NOMO-1 (cell line): ENCODE results near the gene FAM181A.

Experiments
- DNase-seq, 2 experiments: peaks; one replicate each; lab custom pipeline; 2025; ENCODE audit not compliant: unreplicated experiment in 2 of 2; lab: John Stamatoyannopoulos, UW

The FAM181A gene

DNA sequence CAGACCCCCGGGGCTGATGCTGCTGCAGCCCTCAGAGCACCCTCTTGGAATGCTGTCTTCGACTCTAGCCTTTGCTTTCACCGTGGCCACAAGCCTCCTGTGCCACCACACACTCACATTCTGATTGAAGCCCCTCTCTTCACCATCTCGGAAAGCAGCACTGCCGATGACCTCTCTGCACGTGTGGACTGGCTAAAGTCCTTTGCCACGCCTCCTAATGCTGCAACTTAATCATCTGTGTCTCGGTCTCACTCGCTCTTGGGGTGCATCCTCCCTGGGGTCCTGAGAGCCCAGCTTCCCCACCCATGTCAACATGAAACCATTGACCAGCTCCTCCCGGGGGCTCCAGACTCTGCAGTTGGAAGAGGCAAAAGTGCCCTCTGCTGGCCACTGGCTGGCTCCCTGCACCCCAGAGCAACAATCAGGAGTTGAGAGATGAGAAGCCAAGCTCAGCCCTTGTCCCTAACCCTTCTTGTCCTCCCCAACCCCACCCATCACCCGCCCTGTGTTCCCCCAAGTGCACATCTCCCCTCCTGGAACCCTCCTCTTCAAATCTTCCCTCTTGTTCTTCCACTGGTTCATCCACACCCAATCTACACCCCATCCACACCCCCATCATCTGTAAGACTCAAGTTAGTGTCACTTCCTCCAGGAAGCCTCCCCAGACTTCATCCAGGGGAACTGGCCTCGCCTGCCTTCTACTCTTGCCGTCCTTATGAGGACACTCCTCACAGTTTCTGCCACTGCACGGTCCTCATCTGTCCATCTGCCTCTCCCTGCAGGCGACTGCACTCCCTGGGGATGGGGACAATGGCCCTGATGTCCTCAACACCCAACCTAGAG is 23.6 kb upstream of the FAM181A start:
- no peak for DNase-seq

DNA sequence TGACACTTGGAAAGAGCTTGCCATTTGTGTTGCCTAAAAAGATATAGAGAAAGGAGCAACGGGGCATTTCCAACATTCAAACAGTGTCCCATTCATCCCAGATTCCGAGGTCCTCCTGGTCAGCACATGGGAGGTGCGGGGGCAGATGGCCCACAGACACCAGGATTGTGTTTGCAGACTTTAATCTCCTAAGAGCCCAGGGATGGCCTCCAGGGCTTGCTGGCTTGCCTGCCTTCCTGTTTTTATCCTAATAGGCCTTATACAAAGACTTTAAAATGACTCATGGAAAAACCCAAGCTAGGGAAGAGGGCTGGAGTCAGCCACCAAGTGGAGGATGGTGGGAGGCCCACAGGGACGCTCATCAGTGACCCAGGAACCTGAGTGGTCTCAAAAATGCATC is 21.5 kb upstream of the FAM181A start:
- DNase-seq, result no peak

DNA sequence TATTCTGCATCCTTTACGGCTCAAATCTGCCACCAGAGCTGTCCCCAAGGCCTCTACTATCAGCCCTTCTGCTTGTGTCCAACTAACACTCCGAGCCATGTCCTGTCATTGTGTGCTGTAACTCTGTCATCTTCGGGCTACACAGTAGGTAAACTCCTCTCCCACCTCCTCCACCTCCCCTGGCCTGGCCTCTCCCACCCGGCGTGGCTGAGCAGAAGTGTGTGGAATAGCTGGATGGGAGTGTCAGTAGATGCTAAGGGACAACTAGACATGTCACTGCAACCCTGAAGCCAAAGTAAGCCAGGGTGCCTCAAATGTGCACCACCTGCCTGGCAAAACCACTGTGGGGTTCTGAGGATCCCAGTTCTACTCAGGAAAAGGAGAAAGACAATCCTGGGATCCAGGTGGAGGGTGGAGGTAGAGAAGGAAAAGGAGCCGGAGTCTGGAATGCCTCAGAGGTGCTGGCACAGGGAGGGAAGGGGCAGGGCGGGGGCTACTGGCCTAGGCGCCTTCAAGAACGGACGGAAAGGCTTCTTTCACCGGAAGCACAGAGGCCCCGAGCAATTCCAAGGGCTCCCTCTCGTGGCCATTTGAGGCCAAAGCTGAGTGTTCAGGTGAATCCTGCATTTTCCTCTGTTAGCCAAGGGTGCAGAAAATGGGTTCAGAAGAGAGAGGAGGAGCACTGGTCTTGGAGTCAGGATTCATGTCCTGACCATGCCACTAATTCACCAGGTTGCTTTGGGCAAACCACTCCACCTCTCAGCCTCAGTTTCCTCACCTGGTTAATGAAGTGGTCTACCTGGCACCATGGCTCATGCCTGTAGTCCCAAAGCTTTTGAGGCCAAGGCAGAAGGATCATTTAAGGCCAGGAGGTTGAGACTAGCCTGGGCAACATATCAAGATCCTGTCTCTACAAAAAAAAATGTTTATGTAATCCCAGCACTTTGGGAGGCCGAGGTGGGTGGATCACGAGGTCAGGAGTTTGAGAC is 20.5 kb upstream of the FAM181A start:
- peak; percentile 42 to 52 for DNase-seq

DNA sequence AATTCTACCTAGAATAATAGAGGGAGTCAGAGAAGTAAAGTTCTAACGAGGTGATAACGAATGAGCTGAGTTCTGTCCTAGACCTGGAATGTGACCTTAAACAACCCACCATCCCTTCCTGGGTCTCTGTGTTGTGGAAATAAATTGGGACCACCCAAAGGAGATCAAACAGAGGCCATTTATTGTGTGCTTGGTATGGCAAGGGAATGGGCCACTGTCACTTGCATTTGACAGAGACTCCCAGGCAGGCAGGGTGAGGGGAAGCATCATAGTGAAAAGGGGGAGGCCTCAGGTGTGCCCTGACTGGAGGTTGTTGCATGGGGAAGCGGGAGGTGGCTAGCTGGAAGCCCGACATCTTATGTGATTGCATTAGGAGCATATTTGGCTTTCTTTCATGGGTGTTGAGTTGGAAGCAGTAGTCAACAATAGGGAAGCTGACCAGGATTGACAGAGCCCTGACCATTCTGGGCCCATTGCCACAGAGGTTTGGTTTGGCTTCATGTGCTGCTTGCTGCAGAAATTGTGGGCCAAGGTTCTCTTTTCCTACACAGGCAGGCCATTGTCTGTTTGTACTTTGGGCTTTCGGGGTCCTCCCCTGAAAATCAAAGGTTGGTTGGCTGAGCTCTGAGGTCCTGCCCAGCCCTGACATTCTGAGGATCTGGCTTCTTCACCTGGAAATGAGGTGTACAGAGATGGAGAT is 17.6 kb upstream of the FAM181A start:
- no peak for DNase-seq

DNA sequence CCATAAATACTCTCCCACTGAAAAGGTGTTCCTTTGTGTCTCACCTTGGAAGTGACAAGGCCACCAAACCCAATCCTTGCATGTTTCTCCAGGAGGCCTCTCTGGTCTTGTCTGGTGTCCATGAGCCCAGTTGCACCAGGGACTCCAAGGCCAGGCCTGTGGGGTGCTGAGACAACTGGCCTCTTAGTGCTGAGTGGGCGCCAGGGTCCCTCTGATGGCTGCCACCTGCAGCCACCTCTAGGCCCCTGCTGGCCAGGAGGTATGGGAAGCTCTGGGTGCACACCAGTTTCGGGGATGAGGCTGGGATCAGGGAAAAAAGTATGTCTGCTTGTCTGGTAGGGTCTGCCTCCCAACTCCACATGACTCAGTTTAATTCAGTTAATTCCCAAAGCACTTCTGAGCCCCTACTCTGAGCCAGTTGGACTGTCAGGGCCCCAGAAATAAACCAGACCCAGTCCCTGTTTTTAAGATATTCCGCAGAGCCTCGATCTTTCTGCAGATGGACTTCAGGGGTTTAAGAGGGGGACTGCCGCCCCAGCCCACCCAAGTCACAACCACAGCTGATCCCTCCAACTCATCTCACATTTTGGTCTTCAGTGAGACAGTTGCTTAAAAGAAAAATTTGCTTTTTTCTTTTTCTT is 15.0 kb upstream of the FAM181A start:
- DNase-seq, result no peak

DNA sequence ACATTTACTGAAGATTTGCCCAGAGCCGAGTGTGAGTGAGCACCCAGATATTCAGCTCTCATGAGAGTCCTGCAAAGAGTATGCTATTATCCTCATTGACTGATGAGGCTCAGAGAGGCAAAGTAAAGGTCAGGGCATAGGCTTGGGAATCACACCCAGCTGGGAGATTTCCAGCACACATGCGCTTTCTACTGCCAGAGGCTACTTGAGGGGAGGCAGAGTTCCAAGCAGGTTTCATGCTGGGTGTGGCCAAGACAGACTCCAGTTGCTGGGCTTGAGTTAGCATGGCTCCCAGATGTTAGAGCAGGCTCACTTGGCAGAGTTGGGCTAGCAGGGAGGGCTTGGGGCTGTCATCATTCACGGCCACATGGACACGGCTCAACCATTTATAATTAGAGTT is 14.4 kb upstream of the FAM181A start:
- no peak for DNase-seq

DNA sequence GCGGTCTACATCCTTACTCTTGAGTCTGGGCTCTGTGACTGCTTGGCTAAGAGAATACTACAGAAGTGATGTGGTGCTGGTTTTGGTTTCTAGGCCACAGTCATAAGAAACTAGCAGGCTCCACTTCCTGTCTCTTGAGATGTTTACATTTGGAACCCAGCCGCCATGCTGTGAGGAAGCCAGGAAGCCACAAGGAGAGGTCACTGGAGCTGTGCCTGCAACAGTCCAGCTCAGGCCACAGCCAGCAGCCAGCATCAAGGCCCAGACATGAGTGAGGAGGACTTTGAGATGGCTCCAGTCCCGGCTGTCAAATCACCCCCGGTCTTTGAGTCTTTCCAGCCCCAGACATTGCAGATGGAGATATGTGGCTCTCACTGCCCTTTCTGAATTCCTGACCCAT is 12.9 kb upstream of the FAM181A start:
- DNase-seq, result no peak

DNA sequence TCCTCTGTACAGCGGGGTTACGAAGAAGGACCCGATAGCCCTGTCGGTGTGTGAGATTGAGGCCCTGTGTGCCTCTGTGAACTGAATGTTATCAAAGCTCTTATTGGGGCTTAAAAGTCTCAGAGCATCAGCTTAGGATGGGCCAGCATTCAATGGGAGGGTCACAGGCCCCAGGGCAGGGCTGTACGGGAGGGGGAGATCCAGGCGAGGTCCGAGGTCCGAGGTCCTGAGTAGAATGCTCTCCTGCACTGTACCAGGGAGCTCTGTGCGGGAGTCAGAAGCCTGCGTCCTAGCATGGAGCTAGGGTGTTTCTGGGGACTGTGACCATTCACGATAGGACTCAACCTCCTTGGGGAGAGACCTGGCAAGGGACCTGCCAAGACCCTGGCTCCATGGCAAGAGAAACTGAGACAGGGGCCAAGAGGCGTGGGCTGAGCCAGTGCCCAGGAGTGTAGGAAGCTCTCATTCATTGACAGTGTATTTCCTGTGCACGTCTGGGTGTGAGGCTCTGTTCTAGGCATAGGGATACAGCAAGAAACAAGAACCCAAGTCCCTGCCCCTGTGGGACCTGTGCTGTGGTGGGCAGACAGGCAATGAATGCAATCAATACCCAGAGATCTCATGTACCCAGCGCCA is 12.0 kb upstream of the FAM181A start:
- no peak for DNase-seq

DNA sequence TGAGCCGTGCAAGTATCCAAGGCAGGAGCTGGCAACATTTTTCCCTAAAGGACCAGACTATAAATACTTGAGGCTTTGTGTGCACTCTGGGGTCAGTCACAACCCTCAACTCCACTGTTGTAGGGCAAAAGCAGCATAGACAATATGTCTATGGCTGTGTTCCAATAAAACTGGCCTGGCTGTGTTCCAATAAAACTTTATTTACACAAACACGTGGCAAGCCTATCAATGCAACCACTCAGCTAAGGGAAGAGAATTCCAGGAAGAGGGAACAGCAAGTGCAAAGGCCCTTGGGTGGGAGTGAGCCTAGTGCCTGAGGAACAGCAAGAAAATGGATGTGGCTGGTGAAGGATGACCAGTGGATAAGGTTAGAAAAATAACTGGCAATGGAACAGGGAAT is 11.3 kb upstream of the FAM181A start:
- DNase-seq, result no peak

DNA sequence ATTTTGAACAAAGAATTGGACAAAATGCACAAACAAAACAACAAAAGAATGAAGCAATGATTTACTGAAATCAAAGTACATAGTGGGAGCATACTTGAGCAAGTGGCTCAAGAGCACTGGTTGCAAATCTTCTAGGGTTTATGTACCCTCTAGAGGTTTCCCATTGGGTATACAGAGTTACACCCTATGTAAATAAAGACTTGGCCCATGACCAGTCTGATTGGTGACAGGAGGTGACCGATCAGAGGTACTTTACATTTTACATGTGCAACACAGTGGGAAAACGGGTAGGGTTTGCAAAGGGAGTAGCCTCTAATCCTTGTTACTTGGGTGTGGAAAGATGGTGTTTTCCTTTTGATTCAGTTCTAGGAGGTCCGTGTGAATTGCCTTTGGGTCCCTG is 10.6 kb upstream of the FAM181A start:
- no peak for DNase-seq

DNA sequence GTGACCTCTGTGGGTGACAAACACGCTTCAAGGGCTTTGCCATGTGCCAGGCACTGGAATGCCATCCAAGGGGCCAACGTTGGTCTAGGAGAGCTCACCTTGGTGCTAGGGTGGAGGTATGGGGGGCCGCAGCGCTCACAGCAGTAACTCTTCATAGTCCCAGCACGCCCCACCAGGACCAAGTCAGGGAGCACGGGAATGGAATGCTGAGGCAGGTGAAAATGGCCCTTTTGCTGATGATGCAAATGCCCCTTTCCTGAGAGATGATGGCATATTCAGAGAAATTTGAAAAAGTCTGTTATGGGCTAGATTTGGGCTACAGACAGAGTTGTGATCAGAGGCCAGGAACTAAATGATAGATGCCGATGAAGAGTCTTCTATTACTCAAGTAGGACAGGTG is 10.0 kb upstream of the FAM181A start:
- no peak for DNase-seq

DNA sequence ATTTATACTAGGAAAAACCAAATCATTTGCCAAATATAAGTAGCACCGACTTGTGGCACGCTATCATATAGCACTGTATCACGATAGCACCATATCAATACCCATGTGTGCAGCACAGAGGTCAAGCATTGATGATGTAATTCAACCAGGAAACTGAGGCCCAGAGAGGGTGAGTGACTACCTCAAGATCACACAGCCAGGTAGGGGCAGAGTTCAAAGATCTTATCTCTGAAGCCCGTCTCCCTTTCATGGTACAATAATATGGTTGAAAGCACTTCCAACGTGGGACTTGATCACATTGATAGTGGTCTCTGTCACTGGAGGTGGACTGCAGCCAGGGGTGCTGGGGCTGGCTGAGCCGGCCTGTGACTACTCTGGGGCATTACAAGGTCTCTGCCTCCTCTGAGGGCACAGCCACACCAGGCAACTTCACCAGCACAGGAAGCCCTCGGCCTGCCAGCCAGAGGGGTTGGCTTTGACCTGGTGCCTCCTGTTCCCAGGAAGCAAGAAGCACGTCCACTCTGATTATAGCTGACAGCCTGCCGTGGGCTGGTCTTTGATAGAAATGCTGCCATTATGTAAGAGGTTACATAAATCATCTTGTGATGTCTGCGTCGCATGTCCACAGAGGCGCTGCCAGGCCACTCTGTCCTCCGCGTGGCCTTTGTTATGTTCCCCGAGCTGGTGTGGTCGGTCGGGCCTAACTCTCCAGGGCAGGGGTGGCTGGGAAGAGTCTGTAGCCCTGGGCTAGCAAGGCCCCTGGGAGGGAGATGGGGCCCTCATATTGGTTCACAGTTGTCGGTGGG is 5.9 kb upstream of the FAM181A start:
- DNase-seq, result no peak

DNA sequence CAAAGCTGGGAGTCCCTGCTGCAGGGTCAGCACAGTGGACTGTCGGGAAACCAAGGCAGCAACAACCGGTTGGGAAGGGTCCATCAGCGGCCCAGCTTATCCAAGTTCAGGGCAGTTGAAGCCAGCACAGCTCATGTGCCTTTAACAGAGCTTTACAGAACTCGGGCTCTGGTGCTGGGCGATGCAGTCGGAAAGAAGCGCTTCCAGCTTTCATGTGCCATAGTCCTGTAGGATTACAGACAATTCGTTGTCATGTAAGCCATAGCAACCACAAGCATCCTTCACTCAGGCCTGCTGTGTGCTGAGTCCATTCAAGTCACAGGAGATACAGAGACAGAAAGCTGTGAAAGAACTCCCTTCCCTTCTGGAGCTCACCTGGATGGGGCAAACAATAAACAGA is 3.5 kb upstream of the FAM181A start:
- no peak for DNase-seq

DNA sequence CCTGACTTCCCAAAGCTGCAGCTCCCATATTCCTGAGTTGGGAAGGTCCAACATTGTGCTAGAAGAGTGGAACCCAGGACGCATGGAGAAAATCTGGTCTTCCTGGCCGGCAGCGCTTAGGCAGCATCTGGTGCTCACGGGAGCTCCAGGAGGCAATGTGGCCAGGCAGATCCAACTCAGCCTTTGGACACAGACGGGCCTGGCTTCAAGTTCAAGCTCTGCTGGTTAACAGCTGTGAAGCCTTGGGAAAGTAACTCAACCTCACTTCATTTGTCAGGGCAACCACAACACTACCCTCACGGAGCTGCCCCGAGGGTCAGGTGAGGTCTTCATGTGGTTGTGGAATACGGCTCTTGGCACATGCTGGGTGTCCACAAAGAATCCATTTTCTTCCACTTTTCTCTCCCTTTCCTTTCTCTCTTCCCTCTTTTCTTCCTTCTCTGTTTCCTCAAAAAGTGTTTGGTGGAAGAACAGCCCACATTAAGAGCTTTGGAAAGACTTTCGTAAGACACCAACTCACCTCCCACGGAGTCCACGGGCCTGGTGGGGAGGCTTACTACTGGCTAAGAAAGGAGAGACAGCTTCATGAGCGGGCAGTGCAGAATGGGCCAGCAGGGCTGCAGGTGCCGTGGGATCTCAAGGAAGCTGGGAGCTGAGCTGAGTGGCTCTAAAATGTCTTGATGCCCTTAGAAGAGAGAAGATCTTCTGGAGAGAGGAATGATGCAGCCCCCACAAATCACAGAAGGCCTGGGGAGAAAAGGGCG is 2.4 kb upstream of the FAM181A start:
- DNase-seq, result no peak

DNA sequence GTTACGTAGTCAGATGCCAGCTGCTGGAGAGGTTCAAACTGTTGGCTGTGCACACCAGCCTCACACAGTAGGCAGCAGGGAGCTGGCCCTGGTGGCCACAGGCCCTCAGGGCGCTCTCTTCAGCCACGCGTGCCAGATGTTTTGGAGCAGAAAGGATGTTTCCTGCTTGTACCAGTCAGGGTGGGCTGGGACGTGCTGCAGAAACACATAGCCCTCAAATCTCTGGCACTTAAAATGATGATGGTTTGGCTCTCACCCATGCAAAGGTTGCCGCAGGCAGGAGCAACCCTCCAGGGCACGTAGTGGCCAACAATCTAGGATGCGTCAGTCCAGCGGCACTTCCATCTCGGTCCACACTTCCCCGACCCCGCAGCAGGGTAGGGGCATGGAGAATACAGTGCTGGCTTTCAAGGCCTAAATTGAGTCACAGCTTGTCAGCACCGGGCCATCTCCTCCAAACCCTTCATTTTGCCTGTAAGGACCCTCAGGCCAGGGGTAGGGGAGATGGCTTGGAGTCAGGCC is 1.7 kb upstream of the FAM181A start:
- no peak for DNase-seq

DNA sequence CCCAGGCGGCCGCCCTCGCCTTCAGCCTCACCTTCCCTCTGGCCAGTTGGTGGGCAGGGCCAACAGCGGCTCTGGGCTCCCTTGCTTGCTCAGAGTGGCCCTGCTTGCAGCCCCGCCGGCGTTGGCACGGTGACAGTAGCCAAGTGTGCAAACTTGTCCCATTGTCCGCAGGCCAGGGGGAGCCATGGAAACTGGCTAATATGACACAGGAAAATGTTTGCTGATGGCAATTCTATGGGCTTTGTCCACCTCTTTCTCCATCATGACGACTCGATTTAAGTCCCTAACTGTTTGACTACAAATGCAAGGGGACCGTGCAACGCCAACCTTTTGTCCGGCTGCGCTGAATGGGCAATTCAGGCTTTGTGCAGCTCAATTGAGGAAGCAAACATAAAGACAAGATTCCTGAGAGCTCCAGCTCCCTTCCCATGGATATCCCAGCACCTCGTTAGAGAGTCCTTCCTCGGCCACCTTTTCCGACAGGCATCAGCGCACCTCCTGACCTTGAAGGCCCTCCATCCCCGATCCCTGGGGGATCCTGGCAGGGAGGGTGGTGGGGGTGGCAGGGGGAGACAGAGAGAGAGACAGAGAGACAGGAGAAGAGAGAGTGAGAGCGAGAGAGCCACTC is 785 bp upstream of the FAM181A start:
- no peak for DNase-seq

DNA sequence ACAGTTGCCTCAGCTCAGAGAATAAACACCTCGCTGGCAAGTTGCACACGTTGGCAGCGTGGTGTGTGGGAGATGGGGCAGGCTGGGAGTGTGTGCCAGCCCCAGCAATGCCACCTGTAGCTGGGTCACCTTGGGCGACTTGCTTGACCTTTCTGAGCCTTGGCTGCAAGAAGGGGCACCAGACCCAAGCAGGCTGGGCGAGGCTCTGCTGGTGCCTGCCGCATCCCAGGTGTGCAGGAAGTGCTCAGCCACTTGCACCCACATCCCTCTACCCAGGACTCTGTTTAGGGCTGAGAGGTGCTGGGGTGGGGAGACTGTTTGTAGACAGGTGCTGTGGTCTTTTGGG is 629 bp downstream of the FAM181A start:
- no peak for DNase-seq
